Tibial artery (tissue), 4 donors: ENCODE results near the gene SUCLG2.

Experiments used
- DNase-seq, 2 donors: peaks; one replicate each; pipeline ENCODE4 v3.0.0-alpha.2; 2019
- H3K27ac ChIP-seq, 2 donors: fragments of 200-600 bp; sonication (generic) in 1 of 2; 1 replicate in 1 of 2; 2 replicates in 1 of 2; pipeline ENCODE4 v1.5.1; 2018 to 2019; ENCODE audit warnings: mild to moderate bottlenecking in 1 of 2
- H3K27me3 ChIP-seq, 2 donors: fragments of 200-600 bp; sonication (generic) in 1 of 2; one replicate each; pipeline versions ENCODE4 v1.5.1 to v1.6.0; 2016 to 2019
- H3K36me3 ChIP-seq, 3 donors: fragments of 200-600 bp; sonication (generic) in 2 of 3; one replicate each; pipeline ENCODE4 v1.5.1; 2016 to 2019; ENCODE audit warnings: mild to moderate bottlenecking in 2 of 3
- H3K4me1 ChIP-seq, 4 donors: fragments of 200-600 bp; sonication (generic) in 2 of 4; 1 replicate in 3 of 4; 2 replicates in 1 of 4; pipeline ENCODE4 v1.5.1; 2016 to 2019
- H3K4me3 ChIP-seq, 2 donors: fragments of 200-600 bp; sonication (generic) in 1 of 2; 1 replicate in 1 of 2; 2 replicates in 1 of 2; pipeline ENCODE4 v1.5.1; 2018 to 2019; ENCODE audit warnings: mild to moderate bottlenecking in 2 of 2
- H3K9me3 ChIP-seq, 3 donors: fragments of 200-600 bp; sonication (generic) in 1 of 3; one replicate each; pipeline ENCODE4 v1.5.1; 2016 to 2019
- CTCF ChIP-seq, 2 experiments: fragments of 200-600 bp in 1 of 2; fragments of 450-650 bp in 1 of 2; IDR thresholded peaks; one replicate each; pipeline ENCODE4 v1.5.1; 2017 to 2019; ENCODE audit warnings: antibody characterized with exemption in 2 of 2, mild to moderate bottlenecking in 1 of 2, moderate library complexity in 1 of 2
- intact Hi-C: fragments of 100-400 bp; cut with DNase I; formaldehyde crosslinking; loops from one replicate; pipeline ENCODE4 v1.15.0; 2023; ENCODE audit warnings: low total_unique reads

Gene SUCLG2

GRCh38 chr3:67376416-67376815 is 278.0 kb downstream of the SUCLG2 start:
- no peak for TF ChIP-seq CTCF (IDR thresholded peaks at IDR 0.05)
- DNase-seq, result no peak
- Histone ChIP-seq H3K4me1 (no peaks in the 10 kb centered on the region), H3K27ac (no peak overlapping the region), H3K4me3 (no peak overlapping the region), H3K9me3 (no peaks in the 10 kb centered on the region), H3K27me3 (no peaks in the 10 kb centered on the region), H3K36me3 (peaks cover 0 to 19% (median 16%) of the 10 kb centered on the region in 3 donors)
- intact Hi-C loops, result no loop called here

- Histone ChIP-seq H3K9me3 (no peaks in the 10 kb centered on the region), H3K27ac (no peak overlapping the region), H3K4me1 (no peaks in the 10 kb centered on the region), H3K4me3 (no peak overlapping the region), H3K36me3 (peaks cover 3 to 19% (median 16%) of the 10 kb centered on the region in 3 donors), H3K27me3 (no peaks in the 10 kb centered on the region)
- intact Hi-C loops, result no loop called here
- DNase-seq, result no peak
- no peak for TF ChIP-seq CTCF (IDR thresholded peaks at IDR 0.05)
Measured at GRCh38 chr3:67375976-67376375, 278.4 kb downstream of the SUCLG2 start.

- intact Hi-C loops, result no loop called here
Measured at GRCh38 chr3:67362686-67363085, 291.7 kb downstream of the SUCLG2 start.

GRCh38 chr3:67361770-67362169 is 292.6 kb downstream of the SUCLG2 start:
- no peak for TF ChIP-seq CTCF (IDR thresholded peaks at IDR 0.05)
- Histone ChIP-seq H3K4me1 (no peaks in the 10 kb centered on the region), H3K9me3 (no peaks in the 10 kb centered on the region), H3K27me3 (no peaks in the 10 kb centered on the region), H3K27ac (no peak overlapping the region), H3K36me3 (no peaks in the 10 kb centered on the region), H3K4me3 (no peak overlapping the region)
- intact Hi-C loops, result no loop called here
- DNase-seq, result no peak

More at GRCh38 chr3:67362686-67363085, 291.7 kb downstream of the SUCLG2 start:
- Histone ChIP-seq H3K4me3 (no peak overlapping the region), H3K27me3 (no peaks in the 10 kb centered on the region), H3K27ac (no peak overlapping the region), H3K36me3 (no peaks in the 10 kb centered on the region), H3K4me1 (no peaks in the 10 kb centered on the region), H3K9me3 (peaks cover 0 to 3% (median 0%) of the 10 kb centered on the region in 3 donors)
- TF ChIP-seq CTCF (IDR thresholded peaks at IDR 0.05), result no peak
- DNase-seq, result no peak

- Histone ChIP-seq H3K9me3 (no peaks in the 10 kb centered on the region), H3K27me3 (no peaks in the 10 kb centered on the region), H3K4me3 (no peak overlapping the region), H3K4me1 (no peaks in the 10 kb centered on the region), H3K36me3 (no peaks in the 10 kb centered on the region), H3K27ac (no peak overlapping the region)
- DNase-seq, result no peak
- intact Hi-C loops, result no loop called here
- TF ChIP-seq CTCF (IDR thresholded peaks at IDR 0.05), result no peak
Measured at GRCh38 chr3:67361323-67361722, 293.1 kb downstream of the SUCLG2 start.
